OCI-LY1 (cell line): ENCODE results near the gene ETV2.
"Not testable (repeated sequence)": the region's sequence is repeated elsewhere in the genome, so short reads cannot be mapped to it uniquely, and the experiment has no call there.

Source experiments
- EZH2 ChIP-seq: fragments of 200-600 bp; sonication (generic), shearing (Covaris generic); IDR thresholded peaks from 2 replicates; pipeline ENCODE4 v1.8.0; 2017; ENCODE audit warnings: borderline replicate concordance, mixed run types, mild to moderate bottlenecking, antibody characterized with exemption, low read length, moderate library complexity, mixed read lengths
- TF ChIP-seq, protein P1 (sequence below): fragments of 200-600 bp; sonication (generic), shearing (Covaris generic); IDR thresholded peaks from 2 replicates; pipeline ENCODE4 v1.5.1; 2017; ENCODE audit warnings: mild to moderate bottlenecking, antibody characterized with exemption, low read length, moderate library complexity, mixed read lengths

DNA sequence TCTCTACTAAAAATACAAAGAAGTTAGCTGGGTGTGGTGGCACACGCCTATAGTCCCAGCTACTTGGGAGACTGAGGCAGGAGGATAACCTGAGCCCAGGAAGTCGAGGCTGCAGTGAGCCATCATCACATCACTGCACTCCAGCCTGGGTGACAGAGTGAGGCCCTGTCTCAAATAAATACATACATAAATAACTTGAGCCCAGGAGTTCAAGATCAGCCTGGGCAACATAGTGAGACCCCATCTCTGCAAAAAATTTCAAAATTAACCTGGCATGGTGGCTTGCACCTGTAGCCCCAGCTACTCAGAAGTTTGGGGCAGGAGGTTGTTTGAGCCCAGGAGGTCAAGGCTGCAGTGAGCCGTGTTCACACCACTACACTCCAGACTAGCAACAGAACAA is 46.5 kb upstream of the ETV2 start:
- TF ChIP-seq, protein P1, sequence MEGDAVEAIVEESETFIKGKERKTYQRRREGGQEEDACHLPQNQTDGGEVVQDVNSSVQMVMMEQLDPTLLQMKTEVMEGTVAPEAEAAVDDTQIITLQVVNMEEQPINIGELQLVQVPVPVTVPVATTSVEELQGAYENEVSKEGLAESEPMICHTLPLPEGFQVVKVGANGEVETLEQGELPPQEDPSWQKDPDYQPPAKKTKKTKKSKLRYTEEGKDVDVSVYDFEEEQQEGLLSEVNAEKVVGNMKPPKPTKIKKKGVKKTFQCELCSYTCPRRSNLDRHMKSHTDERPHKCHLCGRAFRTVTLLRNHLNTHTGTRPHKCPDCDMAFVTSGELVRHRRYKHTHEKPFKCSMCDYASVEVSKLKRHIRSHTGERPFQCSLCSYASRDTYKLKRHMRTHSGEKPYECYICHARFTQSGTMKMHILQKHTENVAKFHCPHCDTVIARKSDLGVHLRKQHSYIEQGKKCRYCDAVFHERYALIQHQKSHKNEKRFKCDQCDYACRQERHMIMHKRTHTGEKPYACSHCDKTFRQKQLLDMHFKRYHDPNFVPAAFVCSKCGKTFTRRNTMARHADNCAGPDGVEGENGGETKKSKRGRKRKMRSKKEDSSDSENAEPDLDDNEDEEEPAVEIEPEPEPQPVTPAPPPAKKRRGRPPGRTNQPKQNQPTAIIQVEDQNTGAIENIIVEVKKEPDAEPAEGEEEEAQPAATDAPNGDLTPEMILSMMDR: not testable (repeated sequence)
- TF ChIP-seq EZH2: not testable (repeated sequence)
